B cell (primary cell): ENCODE measurements around the gene PPIL1.

Experiments used
- EZH2 ChIP-seq: IDR thresholded peaks from 2 replicates; pipeline ENCODE4 v1.6.1; 2012; ENCODE audit warnings: borderline replicate concordance, low read depth, mild to moderate bottlenecking, moderate library complexity, low read length; ENCODE audit not compliant: insufficient read depth, poor library complexity, severe bottlenecking
- TF ChIP-seq, protein P1 (sequence below): fragments of 200-600 bp; IDR thresholded peaks from one replicate; pipeline ENCODE4 v1.8.0; 2022; ENCODE audit warnings: antibody characterized with exemption, mild to moderate bottlenecking

DNA sequence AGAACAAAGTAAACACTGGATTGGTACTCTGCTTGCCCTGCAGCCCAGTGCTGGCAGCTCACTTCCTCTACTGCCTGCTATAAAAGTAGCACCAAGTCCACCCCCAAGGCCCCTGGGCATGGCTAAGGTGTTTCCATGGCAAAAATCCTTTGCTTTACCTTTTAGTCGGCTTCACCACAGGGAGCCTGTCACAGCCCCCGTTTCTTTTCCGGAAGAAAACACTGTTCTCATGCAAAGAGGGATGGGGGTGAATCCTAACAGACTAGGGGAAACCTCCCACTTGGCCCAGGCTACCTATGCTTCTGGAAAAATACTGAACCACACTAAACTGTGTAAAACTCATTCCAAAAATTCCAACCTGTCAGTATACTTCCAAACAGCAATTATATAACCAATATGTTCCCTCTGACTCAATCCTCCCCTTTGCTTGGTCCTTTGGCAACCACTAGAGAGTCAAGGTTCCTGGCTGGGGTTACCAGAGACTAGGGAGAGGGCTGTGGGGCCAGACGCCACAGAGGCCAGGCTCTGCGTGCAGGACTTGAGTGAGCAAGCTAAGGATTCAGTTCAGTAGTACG lies 16.1 kb downstream of the PPIL1 start:
- TF ChIP-seq, protein P1, sequence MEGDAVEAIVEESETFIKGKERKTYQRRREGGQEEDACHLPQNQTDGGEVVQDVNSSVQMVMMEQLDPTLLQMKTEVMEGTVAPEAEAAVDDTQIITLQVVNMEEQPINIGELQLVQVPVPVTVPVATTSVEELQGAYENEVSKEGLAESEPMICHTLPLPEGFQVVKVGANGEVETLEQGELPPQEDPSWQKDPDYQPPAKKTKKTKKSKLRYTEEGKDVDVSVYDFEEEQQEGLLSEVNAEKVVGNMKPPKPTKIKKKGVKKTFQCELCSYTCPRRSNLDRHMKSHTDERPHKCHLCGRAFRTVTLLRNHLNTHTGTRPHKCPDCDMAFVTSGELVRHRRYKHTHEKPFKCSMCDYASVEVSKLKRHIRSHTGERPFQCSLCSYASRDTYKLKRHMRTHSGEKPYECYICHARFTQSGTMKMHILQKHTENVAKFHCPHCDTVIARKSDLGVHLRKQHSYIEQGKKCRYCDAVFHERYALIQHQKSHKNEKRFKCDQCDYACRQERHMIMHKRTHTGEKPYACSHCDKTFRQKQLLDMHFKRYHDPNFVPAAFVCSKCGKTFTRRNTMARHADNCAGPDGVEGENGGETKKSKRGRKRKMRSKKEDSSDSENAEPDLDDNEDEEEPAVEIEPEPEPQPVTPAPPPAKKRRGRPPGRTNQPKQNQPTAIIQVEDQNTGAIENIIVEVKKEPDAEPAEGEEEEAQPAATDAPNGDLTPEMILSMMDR, result no peak
- no peak for TF ChIP-seq EZH2
